Glutamatergic neuron (in vitro differentiated cells): ENCODE data around the gene PPP1R27. TPM values are rescaled to one million over a fixed set of nuclear protein-coding genes. Genes with fewer than 3 reads are reported as not detected.

Experiments
- DNase-seq: peaks from one replicate; pipeline ENCODE4 v3.0.0; 2022
- H3K27ac Mint-ChIP-seq: one replicate; pipeline ENCODE4 v1.8.0; 2020; ENCODE audit warnings: mild to moderate bottlenecking, mixed read lengths, inconsistent platforms; ENCODE audit not compliant: unreplicated experiment
- H3K27me3 Mint-ChIP-seq: one replicate; pipeline ENCODE4 v1.8.0; 2020; ENCODE audit warnings: mild to moderate bottlenecking, moderate library complexity, mixed read lengths, inconsistent platforms; ENCODE audit not compliant: unreplicated experiment
- H3K36me3 Mint-ChIP-seq: one replicate; pipeline ENCODE4 v1.8.0; 2020; ENCODE audit warnings: mild to moderate bottlenecking, mixed read lengths, inconsistent platforms; ENCODE audit not compliant: unreplicated experiment
- H3K4me1 Mint-ChIP-seq: one replicate; pipeline ENCODE4 v1.8.0; 2020; ENCODE audit warnings: mild to moderate bottlenecking, low read depth, mixed read lengths, inconsistent platforms; ENCODE audit not compliant: unreplicated experiment
- H3K4me3 Mint-ChIP-seq: one replicate; pipeline ENCODE4 v1.8.0; 2020; ENCODE audit warnings: mild to moderate bottlenecking, mixed read lengths, inconsistent platforms; ENCODE audit not compliant: unreplicated experiment
- H3K9me3 Mint-ChIP-seq: one replicate; pipeline ENCODE4 v1.8.0; 2020; ENCODE audit warnings: mild to moderate bottlenecking, moderate library complexity, mixed read lengths, inconsistent platforms; ENCODE audit not compliant: unreplicated experiment
- CTCF ChIP-seq: fragments of 200-600 bp; sonication (generic); IDR thresholded peaks from one replicate; pipeline ENCODE4 v1.5.0; 2021; ENCODE audit not compliant: partially characterized antibody, unreplicated experiment
- total RNA-seq: library from RNA; stranded (reverse); fragmentation: NEBNext Ultra II Directional; extraction: Animal tissue kit (Norgen Biotek cat#: 25700); gene quantifications from one replicate; pipeline ENCODE4 v1.2.1, GENCODE V29; 2021; ENCODE audit not compliant: unreplicated experiment

Gene PPP1R27
- total RNA-seq, 1 donor from 2014 or later, result 0.81 TPM

DNA sequence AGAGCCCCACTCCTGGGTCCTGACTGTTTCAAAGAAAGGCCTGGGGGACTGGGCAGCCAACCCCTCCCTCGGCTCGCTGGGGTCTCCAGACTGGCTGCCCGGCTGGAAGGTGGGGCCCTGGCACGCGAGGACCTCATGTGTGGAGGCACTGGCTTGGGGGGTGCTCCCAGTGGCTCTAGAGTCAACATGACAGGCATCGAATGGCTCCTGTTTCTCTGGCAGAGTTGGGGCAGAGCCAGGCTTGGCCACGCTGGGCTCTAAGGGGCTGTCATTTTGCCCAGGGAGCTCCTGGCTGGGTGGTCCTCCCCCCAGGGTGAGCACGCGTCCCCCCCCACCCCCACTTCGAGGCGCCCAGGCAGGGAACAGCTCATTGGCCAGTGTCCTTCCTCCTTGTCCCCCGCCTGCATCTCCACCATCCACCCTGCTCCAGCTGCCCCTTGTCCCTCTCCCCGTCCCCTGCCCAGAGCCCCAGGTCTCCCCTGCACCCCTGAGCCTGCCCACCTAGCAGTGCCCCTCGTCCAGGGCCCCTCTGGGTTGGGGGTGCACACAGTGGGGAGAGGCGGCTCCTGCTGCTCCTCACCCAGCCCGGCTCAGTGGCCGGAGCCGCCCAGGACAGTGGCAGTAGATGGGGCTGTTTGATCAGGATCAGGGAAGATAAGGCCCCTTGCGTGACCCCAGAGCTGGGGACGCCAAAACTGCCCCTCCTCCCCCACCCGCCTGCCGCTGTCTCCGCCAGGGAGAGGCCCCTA, 28.2 kb downstream of the PPP1R27 start:
- Mint-ChIP-seq H3K27me3 (peaks cover 20% of the 10 kb centered on the region), H3K9me3 (peaks cover 9% of the 10 kb centered on the region), H3K36me3 (peaks cover 8% of the 10 kb centered on the region), H3K27ac (no peak overlapping the region), H3K4me1 (peaks cover 7% of the 10 kb centered on the region), H3K4me3 (no peak overlapping the region)
- no peak for DNase-seq
- TF ChIP-seq CTCF, result no peak

GRCh38 chr17:81805707-81806460, 29.0 kb downstream of the PPP1R27 start:
- TF ChIP-seq CTCF, result no peak
- Mint-ChIP-seq H3K36me3 (peaks cover 8% of the 10 kb centered on the region), H3K27me3 (peaks cover 24% of the 10 kb centered on the region), H3K27ac (no peak overlapping the region), H3K4me1 (peaks cover 7% of the 10 kb centered on the region), H3K4me3 (no peak overlapping the region), H3K9me3 (peaks cover 9% of the 10 kb centered on the region)
- no peak for DNase-seq

GRCh38 chr17:81804559-81805399, 30.1 kb downstream of the PPP1R27 start:
- Mint-ChIP-seq H3K27ac (no peak overlapping the region), H3K9me3 (peaks cover 11% of the 10 kb centered on the region), H3K27me3 (peaks cover 25% of the 10 kb centered on the region), H3K4me3 (no peak overlapping the region), H3K36me3 (peaks cover 12% of the 10 kb centered on the region), H3K4me1 (peaks cover 7% of the 10 kb centered on the region)
- TF ChIP-seq CTCF, result no peak
- no peak for DNase-seq

DNA sequence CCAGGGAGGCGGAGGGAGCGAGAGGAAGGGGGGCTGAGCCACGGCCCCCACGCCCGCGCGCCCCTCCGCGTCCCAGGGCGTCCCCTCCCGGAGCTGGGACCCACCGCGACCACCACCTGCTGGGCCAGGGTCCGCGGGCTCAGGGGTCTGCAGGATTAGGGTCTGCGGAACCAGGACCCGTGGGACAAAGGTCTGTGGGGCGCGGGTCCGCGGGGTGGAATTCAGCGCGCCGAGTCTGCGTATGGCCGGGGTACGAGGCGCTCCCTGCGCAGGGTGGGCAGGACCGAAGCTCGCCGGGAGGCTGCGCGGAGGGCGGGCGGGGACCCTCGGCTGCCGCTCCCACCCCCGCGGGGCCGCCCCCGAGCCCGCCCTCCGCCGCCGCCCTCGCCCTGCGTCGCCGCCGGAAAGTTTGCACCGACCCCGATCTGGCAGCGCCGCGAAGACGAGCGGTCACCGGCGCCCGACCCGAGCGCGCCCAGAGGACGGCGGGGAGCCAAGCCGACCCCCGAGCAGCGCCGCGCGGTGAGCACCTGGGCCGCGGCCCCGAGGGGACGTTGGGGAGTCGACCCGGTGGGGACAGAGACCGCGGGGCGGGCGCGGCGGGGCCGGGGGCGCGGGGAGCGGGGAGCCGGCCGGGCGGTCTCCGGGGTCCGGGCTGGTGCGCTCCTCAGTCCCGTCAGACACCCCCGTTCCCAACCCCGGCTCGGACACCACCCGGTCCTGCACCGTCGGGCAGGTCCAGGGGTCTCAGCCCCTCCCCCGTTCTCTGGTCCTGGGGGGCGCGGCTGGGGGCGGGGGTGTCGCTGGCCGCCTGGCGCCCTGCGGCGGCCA, 30.9 kb downstream of the PPP1R27 start, which contains the start of gene GCGR:
GCGR (plus strand) TSS at position 423 of the 831 bp plus-strand sequence. CDS start 4,869 bp downstream, outside the sequence.
- Mint-ChIP-seq H3K27me3 (peaks cover 19% of the 10 kb centered on the region), H3K9me3 (peaks cover 6% of the 10 kb centered on the region), H3K4me1 (peaks cover under 1% of the 10 kb centered on the region), H3K4me3 (no peak within 1 kb of the TSS), H3K27ac (no peak within 1 kb of the TSS), H3K36me3 (peaks cover 8% of the 10 kb centered on the region)
- no peak for TF ChIP-seq CTCF
- no peak for DNase-seq
